Measurements from ENCODE around the gene USP6NL. TPM values are rescaled to one million over a fixed set of nuclear protein-coding genes. Genes with fewer than 3 reads are reported as not detected.

The USP6NL gene
- total RNA-seq, 1 donor from 2014 or later, result 21.6 TPM

DNA sequence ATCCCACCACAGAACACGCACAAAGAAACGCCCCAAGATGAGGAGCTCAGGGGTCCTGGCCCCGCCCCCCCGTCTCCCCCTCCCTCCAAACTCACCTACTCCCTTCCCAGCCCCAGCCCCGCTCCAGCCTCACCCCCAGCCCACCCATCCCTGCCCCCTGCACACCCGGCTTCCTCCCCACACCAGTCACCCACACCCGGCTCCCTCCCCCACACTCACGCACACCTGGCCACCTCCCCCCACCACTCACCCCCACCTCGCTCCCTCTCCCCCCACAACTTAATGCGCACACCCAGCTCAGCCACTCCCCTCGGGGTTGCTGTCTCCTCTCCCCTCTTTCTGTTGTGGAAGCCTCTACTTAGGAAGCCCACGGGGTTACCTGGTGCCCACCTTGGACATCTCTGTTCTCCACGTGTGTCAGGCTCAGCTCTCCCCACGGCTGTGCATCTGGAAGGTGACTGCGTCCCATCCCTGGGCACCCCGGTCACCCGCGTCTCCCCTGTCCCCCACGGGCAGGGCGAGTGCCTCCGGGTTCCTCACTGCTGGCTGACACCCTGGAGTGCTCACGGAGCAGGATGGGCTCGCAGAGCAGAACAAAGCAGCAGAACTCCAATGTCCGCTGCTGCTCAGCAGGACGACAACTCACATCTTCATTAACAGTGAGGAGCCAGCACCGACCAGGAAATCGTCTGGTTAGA is 166.8 kb downstream of the USP6NL start:
- Histone ChIP-seq H3K27ac (no peak overlapping the region), H3K9me3 (no peaks in the 10 kb centered on the region), H3K27me3 (peaks cover 23% of the 10 kb centered on the region), H3K36me3 (no peaks in the 10 kb centered on the region), H3K4me3 (no peak overlapping the region), H3K4me1 (no peaks in the 10 kb centered on the region)
- ATAC-seq, result no peak
- no peak for TF ChIP-seq CTCF (IDR thresholded peaks at IDR 0.05)
- intact Hi-C loops (cut with DNase I), result no loop called here
- DNase-seq, result no peak

DNA sequence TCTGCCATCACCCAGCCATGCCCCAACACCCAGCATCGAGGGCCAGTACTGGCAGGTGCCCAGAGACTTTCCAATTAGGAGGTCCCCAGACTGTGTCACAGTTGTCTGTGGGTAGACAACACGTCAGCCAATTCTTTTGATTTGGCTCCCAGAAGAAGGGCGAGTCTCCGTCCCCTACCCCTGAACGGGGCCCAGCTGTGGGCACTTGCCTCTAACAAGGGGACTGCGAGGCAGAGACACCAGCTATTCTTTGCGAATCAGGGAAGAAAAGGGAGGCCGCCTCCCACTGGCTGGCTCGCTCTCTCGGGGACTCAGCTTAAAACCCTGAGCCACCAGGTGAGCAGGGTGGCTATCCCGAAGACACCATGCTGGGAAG is 167.3 kb downstream of the USP6NL start:
- intact Hi-C loops (cut with DNase I), result no loop called here
- no peaks in the 10 kb centered on the region for H3K9me3 ChIP-seq
- no peak for DNase-seq

GRCh38 chr10:11443468-11444154 is 167.8 kb downstream of the USP6NL start:
- no peak overlapping the region for H3K27ac ChIP-seq
- no peak for TF ChIP-seq CTCF (IDR thresholded peaks at IDR 0.05)
- H3K36me3 ChIP-seq, result no peaks in the 10 kb centered on the region
- intact Hi-C loops (cut with DNase I), result no loop called here
- H3K4me3 ChIP-seq, result no peak overlapping the region
- ATAC-seq (no peak), DNase-seq (no peak)
- no peaks in the 10 kb centered on the region for H3K4me1 ChIP-seq
- H3K27me3 ChIP-seq, result peaks cover 20% of the 10 kb centered on the region
- H3K9me3 ChIP-seq, result no peaks in the 10 kb centered on the region

More for the DNA sequence above, 167.3 kb downstream of the USP6NL start:
- H3K27me3 ChIP-seq, result peaks cover 23% of the 10 kb centered on the region
- no peak overlapping the region for H3K4me3 ChIP-seq
- H3K36me3 ChIP-seq, result no peaks in the 10 kb centered on the region
- H3K27ac ChIP-seq, result no peak overlapping the region
- no peak for ATAC-seq
- H3K4me1 ChIP-seq, result no peaks in the 10 kb centered on the region
- no peak for TF ChIP-seq CTCF (IDR thresholded peaks at IDR 0.05)

DNA sequence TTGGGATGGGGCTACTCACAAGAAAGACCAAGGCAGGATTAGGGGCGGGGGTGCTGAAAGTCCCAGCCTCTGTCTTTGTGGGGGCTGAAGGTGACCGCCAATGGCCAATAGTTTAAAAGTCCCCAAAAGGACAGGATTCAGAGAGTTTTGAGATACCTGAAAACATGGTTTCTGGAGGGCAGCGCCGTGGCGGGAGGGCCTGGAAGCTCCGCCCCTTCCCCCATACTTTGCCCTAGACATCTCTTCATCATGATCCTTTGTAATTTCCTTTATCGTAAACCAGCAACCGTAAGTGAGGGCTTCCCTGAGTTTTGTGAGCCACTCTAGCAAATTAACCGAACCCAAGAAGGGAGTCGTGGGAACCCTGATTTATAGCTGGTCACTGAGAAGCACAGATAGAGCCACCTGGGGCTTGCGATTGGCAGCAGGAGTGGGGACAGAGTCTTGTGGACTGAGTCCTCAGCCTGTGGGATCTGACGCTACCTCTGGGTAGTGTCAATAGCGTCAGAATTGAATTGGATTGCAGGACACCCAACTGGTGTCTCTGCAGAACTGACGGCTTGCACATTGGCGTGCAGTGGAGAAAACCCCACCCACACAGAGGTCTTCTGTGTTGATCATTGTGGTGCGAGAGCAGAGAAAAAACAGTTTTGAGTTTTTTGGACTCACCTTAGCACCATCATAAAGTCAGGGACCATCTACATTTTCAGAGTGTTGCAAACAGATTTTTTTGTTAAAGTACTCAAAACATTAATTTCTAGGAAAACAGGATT is 169.3 kb downstream of the USP6NL start:
- no peaks in the 10 kb centered on the region for H3K36me3 ChIP-seq
- intact Hi-C loops (cut with DNase I), result no loop called here
- DNase-seq (no peak), ATAC-seq (no peak)
- no peak for TF ChIP-seq CTCF (IDR thresholded peaks at IDR 0.05)
- H3K4me1 ChIP-seq, result no peaks in the 10 kb centered on the region
- H3K27ac ChIP-seq, result no peak overlapping the region
- peaks cover 5% of the 10 kb centered on the region for H3K27me3 ChIP-seq
- no peak overlapping the region for H3K4me3 ChIP-seq
- no peaks in the 10 kb centered on the region for H3K9me3 ChIP-seq

DNA sequence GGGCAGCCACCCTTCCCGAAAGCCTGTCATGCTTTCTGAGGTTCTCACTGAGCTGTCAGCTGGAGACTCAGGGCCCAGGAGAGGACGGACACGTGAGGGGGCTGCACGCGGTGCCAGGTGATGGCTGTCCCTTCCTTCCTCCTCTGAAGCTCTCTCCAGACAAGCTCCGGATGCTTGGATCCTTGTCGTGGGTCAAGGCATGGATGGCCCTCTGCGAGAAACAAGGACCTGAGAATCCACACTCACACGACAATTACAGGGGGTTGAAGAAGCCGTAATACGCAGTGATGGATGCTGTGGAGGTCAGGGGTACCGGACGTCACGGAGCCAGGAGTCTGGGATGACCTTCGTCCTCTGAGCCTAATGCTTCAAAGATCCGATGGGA is 170.3 kb downstream of the USP6NL start:
- DNase-seq (no peak), ATAC-seq (no peak)
- Histone ChIP-seq H3K4me3 (no peak overlapping the region), H3K9me3 (no peaks in the 10 kb centered on the region), H3K27ac (no peak overlapping the region), H3K36me3 (no peaks in the 10 kb centered on the region), H3K27me3 (peaks cover 4% of the 10 kb centered on the region), H3K4me1 (no peaks in the 10 kb centered on the region)
- intact Hi-C loops (cut with DNase I), result no loop called here
- no peak for TF ChIP-seq CTCF (IDR thresholded peaks at IDR 0.05)

Data from upper lobe of right lung (tissue), 1 donor.